Midbrain (tissue), 1 donor: ENCODE results near the gene NETO1.
A peak's percentile ranks its signal among the peaks of the same experiment; 100 is the strongest.

Experiments used
- DNase-seq: peaks from one replicate; lab custom pipeline; 2025; lab: John Stamatoyannopoulos, UW

Gene NETO1

GRCh38 chr18:72726201-72726600 is 141.6 kb downstream of the NETO1 start:
- no peak for DNase-seq

GRCh38 chr18:72721330-72721729 is 146.5 kb downstream of the NETO1 start:
- no peak for DNase-seq

GRCh38 chr18:72720116-72720515 is 147.7 kb downstream of the NETO1 start:
- DNase-seq, result no peak

- DNase-seq, result no peak
Observed at GRCh38 chr18:72704202-72704601, 163.6 kb downstream of the NETO1 start.

GRCh38 chr18:72700961-72701710 is 166.7 kb downstream of the NETO1 start:
- DNase-seq, result peak; percentile 17

GRCh38 chr18:72697706-72698105 is 170.1 kb downstream of the NETO1 start:
- no peak for DNase-seq

GRCh38 chr18:72692595-72692994 is 175.2 kb downstream of the NETO1 start:
- no peak for DNase-seq
